HG03439 (cell line): ENCODE measurements around the gene FNDC8.
"Not testable (repeated sequence)": the region's sequence is repeated elsewhere in the genome, so short reads cannot be mapped to it uniquely, and the experiment has no call there.

Experiments used
- ATAC-seq: cut with Tn5 transposase; IDR thresholded peaks from one replicate; pipeline ENCODE4 v1.9.1; 2021; ENCODE audit warnings: mild to moderate bottlenecking, moderate library complexity; ENCODE audit not compliant: unreplicated experiment

The FNDC8 gene

DNA sequence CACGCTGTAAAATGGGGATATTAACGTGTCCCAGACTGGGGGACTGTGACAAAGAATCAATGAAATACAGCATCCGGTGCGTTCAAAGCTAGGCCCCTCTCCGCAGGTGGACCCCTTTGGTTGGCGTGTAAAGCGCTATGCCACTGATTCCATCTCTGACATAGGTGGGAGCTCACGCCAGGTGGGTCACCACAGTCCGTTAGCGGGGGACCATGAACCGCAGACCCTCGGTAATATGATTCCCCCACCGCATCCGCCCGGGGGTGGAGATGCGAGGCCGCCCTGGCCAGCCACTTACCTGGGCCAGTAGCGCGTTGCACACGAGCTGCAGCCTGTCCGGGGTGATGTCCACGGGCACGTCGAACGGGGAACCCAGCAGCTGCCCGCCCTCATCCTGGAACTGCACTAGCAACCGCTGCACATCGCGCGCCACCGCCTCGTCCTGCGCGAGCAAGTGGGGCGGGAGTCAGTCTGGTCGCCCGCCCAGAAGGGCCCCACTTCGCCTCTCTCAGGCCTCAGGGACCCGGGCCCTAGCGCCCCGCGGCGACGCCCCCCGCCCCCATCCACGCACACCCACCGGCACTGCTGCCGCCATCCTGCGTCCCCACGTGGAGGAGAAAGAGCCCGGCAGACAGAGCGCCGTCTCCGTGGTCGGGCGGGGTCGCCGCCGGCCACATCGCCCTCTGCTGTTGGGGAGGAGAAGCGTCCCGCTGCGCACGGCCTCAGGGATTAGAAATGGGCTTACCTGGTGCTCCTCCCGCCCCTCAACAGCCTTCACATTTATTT lies 20.5 kb downstream of the FNDC8 start, which contains the start of gene NLE1:
NLE1 (minus strand) TSS at position 623 of the 786 bp plus-strand sequence; CDS start at position 595, 28 bp downstream.
- peak; percentile 84 for ATAC-seq

DNA sequence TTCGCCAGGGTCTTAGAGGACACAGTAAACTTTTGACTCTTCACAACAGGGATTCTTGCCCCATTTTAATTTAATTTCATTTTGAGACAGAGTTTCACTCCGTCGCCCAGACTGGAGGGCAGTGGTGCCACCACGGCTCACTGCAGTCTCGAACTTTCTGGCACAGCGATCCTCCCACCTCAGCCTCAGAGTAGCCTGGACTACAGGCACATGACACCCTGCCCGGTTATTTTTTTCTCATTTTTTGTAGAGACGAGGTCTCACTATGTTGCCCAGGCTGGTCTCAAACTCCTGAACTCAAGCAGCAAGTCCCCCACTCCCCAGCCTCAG lies 21.0 kb downstream of the FNDC8 start:
- ATAC-seq: no peak

DNA sequence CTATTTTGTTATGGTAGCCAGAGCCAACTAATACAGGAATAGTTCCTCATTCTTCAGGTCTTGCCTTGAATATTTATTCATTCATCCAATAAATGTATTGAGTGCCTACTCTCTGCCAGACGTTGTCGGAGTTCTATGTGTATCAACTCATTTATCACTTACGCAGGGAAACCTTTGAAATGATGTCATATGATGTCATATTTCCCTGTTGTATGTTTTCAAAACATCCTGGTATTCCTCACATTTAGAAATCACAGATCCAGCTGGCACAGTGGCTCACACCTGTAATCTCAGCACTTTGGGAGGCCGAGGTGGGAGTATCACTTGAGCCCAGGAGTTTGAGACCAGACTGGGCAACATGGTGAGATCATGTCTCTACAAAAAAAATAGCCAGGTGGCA lies 23.4 kb downstream of the FNDC8 start:
- no peak for ATAC-seq

DNA sequence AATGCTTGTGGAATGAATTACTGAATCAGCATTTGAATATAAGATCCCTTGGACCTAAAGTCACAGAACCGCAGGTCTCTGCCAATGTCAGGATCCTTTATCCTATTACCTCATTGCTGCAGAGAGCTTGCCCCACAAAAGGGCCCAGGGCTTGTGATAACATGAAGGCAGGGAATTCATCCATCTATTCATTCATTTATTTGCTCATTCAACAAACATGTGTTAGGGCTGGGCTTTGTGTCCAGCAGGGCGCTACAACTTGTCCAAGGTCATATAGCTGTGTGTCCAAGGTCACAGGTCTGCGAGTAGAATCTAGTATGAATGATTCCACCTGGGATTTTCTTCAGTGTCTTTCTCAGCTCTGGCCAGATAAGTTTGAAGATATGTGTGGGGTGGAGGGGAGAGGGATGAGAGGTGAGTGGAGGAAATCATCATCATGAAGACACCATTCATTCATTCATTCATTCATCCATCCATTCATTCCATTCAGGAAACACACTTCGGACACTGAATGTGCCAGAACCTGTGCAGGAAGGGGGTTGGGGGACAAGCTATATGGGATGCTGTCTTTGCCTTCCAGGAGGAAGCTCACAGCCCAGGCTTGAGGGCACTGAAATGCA lies 24.9 kb downstream of the FNDC8 start:
- no peak for ATAC-seq

DNA sequence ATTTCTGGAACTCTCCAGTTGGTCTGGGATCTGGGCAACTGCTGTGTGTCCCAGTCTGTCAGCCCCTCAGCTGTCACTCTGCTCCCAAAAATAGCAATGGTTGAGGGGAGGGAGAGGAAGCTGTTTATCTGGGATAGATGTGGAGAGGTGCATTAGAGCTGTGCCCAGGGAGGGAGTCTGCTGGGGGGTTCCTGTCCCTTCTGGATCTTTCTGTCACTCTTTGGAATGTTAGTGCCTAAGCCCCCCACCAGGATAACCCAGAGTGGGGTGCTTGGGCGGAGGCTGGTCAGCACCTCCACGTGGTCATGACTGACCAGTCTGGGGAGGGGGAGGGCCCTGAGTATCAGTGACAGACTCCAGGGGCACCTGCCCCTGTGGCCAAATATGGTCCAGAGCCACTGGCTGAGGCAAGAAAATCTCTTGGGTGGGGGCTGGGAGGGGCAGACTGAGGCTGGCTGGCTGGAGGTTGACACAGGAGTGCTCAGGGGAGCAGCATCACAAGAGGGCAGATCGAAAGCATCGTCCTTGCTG lies 26.0 kb downstream of the FNDC8 start, which contains the start of gene UNC45B:
UNC45B (plus strand) TSS at position 443 of the 531 bp plus-strand sequence. CDS start 447 bp downstream, outside the sequence.
- ATAC-seq: no peak

DNA sequence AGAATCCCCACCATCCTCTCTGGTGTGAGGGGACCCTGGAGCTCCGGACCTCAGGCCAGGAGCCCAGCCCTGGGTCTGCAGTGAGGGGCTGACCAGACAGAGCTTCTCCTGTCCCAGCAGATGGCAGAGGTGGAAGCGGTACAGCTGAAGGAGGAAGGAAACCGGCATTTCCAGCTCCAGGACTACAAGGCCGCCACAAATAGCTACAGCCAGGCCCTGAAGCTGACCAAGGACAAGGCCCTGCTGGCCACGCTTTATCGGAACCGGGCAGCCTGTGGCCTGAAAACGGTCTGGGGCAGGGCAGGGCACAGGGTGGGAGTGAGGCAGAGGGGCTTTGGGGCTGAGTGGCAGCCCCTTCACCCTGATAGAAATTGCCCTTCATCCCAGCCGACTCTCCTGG lies 26.7 kb downstream of the FNDC8 start:
- ATAC-seq: no peak

DNA sequence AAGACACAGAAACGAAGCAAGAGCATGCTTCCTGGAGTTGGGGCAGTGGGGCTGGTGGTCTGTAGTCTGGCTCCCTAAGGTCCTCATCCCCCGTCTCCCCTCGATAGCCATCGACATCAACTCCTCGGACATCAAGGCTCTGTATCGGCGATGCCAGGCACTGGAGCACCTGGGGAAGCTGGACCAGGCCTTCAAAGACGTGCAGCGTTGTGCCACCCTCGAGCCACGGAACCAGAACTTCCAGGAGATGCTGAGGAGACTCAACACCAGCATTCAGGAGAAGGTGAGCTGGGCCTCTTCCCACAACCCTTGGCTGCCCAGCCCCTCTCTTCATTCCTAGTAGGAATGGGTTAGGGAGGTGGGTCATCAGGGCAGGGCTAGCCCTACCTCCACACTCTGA lies 28.5 kb downstream of the FNDC8 start:
- no peak for ATAC-seq

DNA sequence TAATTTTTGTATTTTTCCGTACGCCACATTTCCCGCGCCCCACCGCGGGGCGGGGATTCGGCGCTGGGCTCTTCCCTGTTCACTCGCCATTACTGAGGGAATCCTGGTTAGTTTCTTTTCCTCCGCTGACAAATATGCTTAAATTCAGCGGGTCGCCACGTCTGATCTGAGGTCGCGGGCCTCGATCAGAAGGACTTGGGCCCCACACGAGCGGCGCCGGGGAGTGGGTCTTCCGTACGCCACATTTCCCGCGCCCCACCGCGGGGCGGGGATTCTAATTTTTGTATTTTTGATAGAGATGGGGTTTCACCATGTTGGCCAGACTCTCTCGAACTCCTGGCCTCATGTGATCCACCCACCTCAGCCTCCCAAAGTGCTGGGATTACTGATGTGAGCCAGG lies 29.7 kb downstream of the FNDC8 start:
- ATAC-seq: not testable (repeated sequence)

DNA sequence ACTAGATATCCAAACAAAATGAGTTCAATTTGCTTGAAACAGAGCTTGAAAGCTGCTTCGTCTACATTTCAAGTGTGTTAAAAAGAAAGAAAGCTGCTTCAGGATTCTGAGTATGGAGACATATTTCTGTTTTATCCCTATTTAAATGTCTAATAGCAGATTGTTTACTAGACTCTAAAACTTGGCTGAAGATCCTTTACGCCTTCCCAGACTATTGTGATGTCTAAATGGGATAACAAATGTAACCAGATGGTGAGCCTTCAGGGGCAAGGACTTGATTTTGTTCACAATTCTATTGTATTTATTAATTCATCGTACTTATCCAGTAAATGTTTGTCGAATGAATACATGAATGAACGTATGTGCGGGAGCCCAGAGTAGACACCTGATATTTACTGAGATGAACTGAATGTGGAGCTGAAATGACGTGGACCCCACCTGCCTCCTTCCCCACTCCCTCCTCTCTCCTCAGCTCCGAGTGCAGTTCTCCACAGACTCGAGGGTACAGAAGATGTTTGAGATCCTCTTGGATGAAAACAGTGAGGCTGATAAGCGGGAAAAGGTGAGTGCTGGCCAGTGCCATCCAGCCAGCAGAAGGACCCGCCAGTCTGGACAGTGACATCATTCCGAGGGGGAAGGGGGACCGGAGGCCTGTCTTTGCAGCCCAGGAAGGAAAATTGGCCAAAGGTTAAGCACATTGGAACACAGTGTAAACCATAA lies 31.2 kb downstream of the FNDC8 start:
- ATAC-seq: no peak

DNA sequence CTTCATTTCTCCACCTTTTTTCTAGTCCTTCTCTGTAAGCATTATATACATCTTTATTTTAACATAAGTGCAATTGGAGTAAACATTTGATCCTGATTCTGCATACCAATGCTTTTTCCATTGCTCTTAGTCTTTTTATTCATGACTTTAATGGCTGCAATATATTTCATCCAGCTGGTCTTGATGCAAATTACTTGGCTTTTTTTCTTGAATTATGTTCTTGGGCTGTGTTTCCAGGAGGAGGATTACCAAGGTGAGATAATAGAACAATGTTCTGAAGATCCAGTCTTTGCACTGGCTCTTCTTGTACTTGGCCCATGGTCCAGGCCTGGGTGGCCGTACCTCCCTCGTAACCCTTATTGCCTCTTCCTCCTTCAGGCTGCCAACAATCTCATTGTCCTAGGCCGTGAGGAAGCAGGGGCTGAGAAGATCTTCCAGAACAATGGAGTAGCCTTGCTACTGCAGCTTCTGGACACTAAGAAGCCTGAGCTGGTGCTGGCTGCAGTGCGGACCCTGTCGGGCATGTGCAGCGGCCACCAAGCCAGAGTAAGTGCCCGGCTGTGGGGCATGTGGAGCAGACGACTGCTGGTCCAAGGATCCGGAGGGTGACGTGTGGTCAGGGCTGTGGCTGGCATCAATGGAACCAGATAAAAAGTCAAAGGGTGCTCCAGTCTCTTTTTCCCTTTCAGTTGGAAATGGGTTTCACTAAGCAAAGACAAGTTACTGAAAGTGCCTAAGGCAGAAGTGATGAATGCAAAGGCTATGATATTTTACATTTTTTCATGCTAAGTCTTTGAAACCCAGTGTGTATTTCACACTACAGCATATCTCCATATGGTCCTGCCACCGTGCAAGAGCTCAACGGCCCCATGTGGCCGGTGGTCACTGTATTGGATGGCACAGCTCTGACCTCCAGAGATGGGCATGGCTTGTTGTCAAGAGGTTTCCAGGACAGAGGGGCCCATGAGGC lies 33.1 kb downstream of the FNDC8 start:
- no peak for ATAC-seq

DNA sequence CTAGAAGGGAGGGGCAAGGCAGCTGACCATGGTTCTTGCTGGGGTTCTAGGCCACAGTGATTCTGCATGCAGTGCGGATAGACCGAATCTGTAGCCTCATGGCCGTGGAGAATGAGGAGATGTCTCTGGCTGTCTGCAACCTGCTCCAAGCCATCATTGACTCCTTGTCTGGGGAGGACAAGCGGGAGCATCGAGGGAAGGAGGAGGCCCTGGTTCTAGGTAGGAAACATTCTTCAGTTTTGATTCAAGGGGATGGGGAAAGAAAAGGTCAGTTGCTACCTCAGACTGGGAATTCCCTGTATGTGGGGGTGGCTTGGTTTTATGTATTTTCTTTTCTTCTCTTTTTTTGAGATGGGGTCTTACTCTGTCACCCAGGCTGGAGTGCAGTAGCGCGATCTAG lies 33.8 kb downstream of the FNDC8 start:
- no peak for ATAC-seq

DNA sequence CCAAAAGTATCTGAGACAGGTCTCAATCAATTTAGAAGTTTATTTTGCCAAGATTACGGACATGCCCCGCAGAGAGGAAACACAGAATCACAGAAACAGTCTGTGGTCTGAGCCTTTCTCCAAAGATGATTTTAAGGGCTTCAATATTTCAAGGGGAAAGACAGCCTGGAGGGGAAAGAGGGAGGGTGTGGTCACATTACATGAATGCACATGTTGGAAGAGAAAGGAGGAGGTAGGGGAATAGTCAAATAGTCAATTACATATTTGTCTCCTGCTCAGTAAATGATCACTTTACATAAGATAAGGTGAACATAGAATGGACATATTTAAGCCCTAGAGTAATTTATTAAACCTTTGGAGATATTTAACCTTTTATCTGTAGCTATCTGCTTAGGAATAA lies 38.5 kb downstream of the FNDC8 start:
- no peak for ATAC-seq

DNA sequence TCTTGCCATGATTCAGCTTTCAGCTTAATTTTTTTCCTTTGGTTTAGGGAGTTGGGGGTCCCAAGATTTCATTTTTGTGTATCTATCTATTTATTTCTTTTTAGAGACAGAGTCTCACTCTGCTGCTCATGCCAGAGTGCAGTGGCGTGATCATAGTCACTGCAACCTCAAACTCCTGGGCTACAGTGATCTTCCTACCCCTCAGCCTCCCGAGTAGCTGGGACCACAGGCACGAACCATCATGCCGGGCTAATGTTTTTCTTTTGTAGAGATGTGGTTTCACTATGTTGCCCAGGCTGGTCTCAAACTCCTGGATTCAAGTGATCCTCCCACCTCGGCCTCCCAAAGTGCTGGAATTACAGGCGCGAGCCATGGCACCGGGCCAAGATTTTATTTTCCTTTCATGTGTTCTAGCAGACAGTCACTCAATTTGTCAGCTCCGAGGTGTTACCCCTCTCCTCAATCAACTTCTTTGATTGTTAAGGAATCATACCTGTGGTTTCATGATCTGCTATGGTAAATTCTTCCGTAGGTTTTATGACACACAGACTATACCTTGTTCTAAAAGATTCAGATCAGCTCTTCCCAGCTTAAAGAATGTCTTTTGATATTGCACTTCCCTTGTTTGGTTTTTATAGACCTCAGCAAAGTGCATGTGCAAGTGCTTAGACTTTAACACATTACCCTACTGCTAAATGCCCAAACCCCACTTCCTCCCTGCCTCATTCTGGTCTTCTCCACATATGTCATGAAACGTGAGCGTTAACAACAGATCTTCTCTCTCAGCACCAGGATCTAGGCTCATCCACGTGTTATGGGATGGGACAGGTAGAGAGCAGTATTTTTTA lies 39.2 kb downstream of the FNDC8 start:
- no peak for ATAC-seq

DNA sequence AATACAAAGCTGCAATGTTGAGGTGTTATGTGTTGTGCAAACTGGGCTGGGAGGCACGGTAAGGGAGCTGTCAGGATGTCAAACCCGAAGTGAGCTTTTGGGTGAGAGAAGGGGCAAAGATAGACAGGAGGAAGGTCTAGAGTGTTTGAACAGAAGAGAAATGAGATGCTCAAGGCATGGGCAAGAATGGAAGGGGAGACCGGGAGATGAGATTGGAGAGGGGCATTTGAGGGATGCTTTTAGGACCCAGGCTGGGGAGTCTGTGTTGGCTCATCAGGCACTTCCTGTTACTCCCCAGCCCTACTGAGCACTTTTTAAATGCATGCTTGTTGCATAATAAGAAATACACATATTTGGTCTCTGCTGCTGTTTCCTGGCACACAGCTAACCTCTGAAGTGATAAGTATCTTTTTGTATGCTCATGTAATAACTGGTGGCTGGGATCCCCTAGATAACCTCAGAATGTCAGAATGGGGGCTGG lies 39.9 kb downstream of the FNDC8 start:
- no peak for ATAC-seq

DNA sequence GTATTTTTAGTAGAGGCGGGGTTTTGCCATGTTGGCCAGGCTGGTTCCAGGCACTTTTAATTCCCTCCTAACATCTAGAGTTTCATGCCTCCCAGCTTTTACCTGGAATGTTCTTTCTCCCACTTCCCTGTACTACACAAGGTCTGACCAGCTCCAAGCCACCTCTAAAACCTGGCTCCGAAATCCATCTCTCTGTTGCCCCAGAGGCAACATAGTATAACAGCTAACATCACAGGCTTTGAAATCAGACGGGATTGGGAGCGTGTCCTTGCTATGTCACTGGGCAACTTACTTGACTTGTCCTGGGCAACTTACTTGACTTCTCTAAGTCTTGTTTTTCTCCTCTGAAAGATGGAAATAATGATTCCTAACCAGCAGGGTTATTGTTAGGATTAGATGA lies 41.3 kb downstream of the FNDC8 start:
- ATAC-seq: no peak

DNA sequence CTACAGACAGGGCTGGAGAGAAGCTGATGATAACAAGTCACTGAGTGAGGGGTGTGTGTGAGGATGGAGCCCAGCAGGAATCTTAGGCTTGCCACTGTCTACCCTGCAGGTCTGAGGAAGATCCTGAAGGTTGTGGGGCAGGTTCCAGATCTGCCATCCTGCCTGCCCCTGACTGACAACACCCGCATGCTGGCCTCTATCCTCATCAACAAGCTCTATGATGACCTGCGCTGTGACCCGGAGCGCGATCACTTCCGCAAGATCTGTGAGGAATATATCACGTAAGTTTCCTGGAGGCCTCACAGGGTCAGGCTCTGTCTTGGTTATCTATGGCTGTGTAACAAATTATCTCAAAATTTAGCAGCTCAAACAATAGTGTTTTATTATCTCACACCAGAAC lies 42.5 kb downstream of the FNDC8 start:
- ATAC-seq: no peak

DNA sequence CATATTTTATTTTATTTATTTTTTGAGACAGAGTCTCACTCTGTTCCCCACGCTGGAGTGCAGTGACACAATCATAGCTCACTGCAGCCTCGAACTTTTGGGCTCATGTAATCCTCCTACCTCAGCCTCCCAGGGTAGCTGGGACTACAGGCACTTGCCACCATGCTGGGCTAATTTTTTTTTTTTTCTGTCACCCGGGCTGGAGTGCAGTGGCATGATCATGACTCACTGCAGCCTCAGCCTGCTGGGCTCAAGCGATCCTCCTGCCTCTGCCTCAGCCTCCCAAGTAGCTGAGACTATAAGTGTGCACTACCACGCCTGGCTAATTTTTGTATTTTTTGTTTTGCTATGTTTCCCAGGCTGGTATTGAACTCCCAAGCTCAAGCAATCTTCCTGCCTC lies 43.3 kb downstream of the FNDC8 start:
- no peak for ATAC-seq

DNA sequence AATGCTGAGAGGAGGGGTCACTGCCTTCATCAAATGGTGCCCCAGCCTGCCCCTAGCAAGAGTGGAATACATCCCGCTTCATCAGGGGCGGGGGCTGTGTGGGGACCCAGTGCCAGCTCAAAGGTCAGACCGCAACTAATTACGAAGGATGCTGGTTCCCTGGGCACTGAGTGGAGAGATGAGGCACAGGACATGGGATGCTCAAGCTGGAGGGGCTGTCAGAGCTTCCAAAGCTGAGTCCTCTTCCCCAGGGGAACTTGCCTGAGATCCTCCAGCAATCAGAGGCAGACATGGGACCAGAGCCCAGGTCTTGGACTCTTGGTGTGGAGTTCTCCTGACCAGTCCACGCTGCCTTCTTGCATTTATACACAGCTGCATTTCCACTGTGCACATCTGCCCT lies 45.1 kb downstream of the FNDC8 start:
- no peak for ATAC-seq

DNA sequence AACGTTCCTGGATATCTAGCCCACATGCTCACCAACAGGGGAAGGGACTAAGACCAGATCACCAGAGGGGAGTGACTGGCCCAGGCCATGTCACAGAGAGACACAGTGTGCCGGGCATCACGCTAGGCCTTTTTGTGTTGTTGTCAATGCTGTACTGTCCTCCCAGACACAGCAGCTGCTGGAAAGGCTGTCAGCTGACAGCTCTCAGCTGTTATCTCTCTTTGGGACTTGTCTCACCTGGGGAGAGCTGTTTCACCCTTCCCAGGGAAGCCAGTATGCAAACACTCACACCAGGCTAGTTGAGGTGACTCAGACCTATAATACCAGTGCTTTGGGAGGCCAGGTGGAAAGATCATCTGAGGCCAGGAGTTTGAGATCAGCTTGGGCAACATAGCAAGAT lies 45.6 kb downstream of the FNDC8 start:
- ATAC-seq: no peak
